ENCODE measurements around the gene CYLC2. TPM values are rescaled to one million over a fixed set of nuclear protein-coding genes. Genes with fewer than 3 reads are reported as not detected.

CYLC2 gene, protein sequence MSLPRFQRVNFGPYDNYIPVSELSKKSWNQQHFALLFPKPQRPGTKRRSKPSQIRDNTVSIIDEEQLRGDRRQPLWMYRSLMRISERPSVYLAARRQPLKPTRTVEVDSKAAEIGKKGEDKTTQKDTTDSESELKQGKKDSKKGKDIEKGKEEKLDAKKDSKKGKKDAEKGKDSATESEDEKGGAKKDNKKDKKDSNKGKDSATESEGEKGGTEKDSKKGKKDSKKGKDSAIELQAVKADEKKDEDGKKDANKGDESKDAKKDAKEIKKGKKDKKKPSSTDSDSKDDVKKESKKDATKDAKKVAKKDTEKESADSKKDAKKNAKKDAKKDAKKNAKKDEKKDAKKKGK
- not detected for total RNA-seq

DNA sequence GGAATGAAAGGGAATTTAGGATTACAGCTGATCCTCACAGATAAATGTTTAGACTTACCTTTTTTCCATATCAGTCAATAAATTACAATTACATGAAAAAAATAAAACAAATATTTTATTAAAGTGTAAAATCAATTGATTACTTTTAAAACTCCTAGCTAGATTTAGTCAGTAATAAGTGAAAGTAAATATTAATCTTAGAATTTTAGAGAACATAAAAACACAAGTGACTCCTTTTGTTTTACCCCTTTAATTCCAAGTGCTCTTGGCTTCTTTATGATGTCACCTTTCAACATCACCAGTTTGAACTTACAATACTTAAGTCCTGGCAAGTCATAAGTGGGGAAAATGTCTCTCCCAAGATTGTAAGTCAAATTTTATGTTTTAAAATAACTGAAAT is at the start of gene CYLC2:
TSS of gene CYLC2 (plus strand) at position 301 of the 400 bp plus-strand sequence. CDS start at position 349, 48 bp downstream.
- Histone ChIP-seq H3K9me3 (no peaks in the 10 kb centered on the region), H3K27me3 (no peaks in the 10 kb centered on the region), H3K4me1 (no peaks in the 10 kb centered on the region), H3K36me3 (no peaks in the 10 kb centered on the region), H3K4me3 (no peak within 1 kb of the TSS), H3K27ac (no peak within 1 kb of the TSS)
- intact Hi-C loops (cut with DNase I): no loop called here
- DNase-seq: no peak
- TF ChIP-seq, protein P1, sequence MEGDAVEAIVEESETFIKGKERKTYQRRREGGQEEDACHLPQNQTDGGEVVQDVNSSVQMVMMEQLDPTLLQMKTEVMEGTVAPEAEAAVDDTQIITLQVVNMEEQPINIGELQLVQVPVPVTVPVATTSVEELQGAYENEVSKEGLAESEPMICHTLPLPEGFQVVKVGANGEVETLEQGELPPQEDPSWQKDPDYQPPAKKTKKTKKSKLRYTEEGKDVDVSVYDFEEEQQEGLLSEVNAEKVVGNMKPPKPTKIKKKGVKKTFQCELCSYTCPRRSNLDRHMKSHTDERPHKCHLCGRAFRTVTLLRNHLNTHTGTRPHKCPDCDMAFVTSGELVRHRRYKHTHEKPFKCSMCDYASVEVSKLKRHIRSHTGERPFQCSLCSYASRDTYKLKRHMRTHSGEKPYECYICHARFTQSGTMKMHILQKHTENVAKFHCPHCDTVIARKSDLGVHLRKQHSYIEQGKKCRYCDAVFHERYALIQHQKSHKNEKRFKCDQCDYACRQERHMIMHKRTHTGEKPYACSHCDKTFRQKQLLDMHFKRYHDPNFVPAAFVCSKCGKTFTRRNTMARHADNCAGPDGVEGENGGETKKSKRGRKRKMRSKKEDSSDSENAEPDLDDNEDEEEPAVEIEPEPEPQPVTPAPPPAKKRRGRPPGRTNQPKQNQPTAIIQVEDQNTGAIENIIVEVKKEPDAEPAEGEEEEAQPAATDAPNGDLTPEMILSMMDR (IDR thresholded peaks at IDR 0.05): no peak
- TF ChIP-seq POLR2A (IDR thresholded peaks at IDR 0.05): no peak

DNA sequence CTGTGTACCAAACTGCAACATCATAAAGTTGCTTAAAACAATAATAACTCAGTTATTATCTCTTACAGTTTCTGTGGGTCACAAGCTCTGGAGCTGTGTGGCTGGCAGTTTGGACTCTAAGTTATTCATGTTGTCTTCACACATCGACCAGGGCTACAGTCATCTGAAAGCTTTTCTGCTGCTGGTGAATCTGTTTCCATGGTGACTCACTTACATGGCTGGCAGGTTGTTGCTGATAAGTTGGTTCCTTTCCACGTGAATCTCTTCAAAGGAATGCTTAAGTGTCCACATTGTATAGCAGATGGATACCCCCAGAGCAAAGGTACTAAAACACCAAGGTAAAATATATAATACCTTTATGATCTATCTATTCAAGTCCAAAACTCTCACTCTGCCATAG is 44.8 kb upstream of the CYLC2 start:
- Histone ChIP-seq H3K27me3 (no peaks in the 10 kb centered on the region), H3K4me3 (no peak overlapping the region), H3K9me3 (no peaks in the 10 kb centered on the region), H3K36me3 (no peaks in the 10 kb centered on the region), H3K4me1 (no peaks in the 10 kb centered on the region), H3K27ac (no peak overlapping the region)
- TF ChIP-seq, protein P1 (IDR thresholded peaks at IDR 0.05): no peak
- TF ChIP-seq POLR2A (IDR thresholded peaks at IDR 0.05): no peak
- no peak for DNase-seq
- WGBS, 2 donors: 37 to 51% methylated on average over 2 of the region's 2 CpGs
- intact Hi-C loops (cut with DNase I): no loop called here

DNA sequence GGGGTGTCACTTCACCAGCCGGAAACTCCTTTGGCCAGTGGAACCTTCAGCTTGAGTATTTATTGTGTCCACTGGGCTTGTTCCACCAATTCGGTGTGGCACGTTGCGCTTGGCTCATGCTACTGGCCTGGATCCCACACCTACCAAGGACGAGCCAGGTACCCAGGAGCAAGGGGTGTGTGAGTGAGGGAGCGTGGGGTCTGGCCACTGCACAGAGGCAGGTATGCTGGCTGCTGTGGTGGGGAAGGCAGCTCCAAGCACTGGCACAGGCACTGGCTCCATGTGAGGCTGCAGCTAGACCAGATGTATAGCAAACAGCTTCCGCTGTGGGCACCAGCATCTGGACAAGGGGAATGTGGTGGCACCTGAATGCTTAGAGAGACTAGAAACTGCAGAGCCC is 28.1 kb upstream of the CYLC2 start:
- WGBS, 2 donors: 79 to 93% methylated on average over 4 of the region's 7 CpGs
- Histone ChIP-seq H3K27me3 (no peaks in the 10 kb centered on the region), H3K9me3 (peaks cover 0 to 24% (median 8%) of the 10 kb centered on the region in 3 donors), H3K27ac (no peak overlapping the region), H3K4me1 (no peaks in the 10 kb centered on the region), H3K4me3 (no peak overlapping the region), H3K36me3 (no peaks in the 10 kb centered on the region)
- no peak for DNase-seq
- intact Hi-C loops (cut with DNase I): no loop called here
- TF ChIP-seq, protein P1 (IDR thresholded peaks at IDR 0.05): no peak
- no peak for TF ChIP-seq POLR2A (IDR thresholded peaks at IDR 0.05)

DNA sequence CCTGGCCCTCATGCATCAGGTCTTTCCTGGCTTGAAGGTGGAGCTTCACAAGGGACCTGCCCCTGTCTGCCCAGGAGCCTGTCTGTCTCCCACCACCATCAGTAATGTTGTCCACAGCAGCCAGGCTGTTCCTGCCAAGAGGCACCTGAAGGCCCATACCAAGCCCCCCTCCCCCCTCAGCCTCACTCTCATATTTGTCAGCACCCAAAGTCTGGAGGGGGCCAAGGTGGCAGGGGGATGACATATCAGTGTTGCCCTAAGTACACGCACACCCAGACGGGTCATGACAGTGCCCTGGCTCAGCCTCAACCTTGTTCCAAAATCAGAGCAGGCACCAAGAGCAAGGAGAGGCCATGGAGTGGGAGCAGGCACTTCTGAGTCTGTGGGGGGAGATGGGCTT is 27.2 kb upstream of the CYLC2 start:
- Histone ChIP-seq H3K36me3 (no peaks in the 10 kb centered on the region), H3K27me3 (no peaks in the 10 kb centered on the region), H3K27ac (no peak overlapping the region), H3K4me3 (no peak overlapping the region), H3K9me3 (peaks cover 0 to 24% (median 8%) of the 10 kb centered on the region in 3 donors), H3K4me1 (no peaks in the 10 kb centered on the region)
- no peak for TF ChIP-seq POLR2A (IDR thresholded peaks at IDR 0.05)
- TF ChIP-seq, protein P1 (IDR thresholded peaks at IDR 0.05): no peak
- no CpG with 5 or more reads among the region's 2 CpGs for WGBS, 2 donors
- intact Hi-C loops (cut with DNase I): no loop called here
- no peak for DNase-seq

DNA sequence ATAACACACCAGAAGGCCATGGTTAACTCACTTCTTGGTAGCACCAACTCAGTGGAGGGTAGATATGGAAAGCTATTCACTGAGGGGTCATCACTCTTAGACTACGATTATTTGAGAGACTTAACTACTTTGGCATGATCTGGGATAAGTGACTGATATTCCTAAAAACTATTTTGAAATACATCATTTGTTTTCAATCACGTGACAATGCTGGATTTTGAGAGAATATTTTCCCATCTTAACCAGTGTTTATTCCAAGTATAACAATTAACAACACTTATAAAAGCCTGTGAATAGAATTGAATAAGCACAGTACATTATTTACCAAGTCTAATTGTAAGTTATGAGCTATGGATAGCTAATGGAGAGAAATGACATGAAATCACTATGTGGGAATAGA is 22.4 kb upstream of the CYLC2 start:
- no peak for DNase-seq
- peaks cover 0 to 16% (median 11%) of the 10 kb centered on the region in 3 donors for H3K9me3 ChIP-seq
- 68 to 72% methylated on average over 2 of the region's 2 CpGs for WGBS, 2 donors
- intact Hi-C loops (cut with DNase I): no loop called here
- no peaks in the 10 kb centered on the region for H3K36me3 ChIP-seq
- H3K27ac ChIP-seq: no peak overlapping the region
- no peaks in the 10 kb centered on the region for H3K4me1 ChIP-seq
- no peaks in the 10 kb centered on the region for H3K27me3 ChIP-seq
- TF ChIP-seq POLR2A (IDR thresholded peaks at IDR 0.05): no peak
- TF ChIP-seq, protein P1 (IDR thresholded peaks at IDR 0.05): no peak
- H3K4me3 ChIP-seq: no peak overlapping the region
